GM12873 (cell line): ENCODE results near the gene RINT1.

Experiments
- TF ChIP-seq, protein P1 (sequence below): IDR thresholded peaks from 2 replicates; pipeline ENCODE4 v1.5.1; 2012; ENCODE audit warnings: low read depth, mild to moderate bottlenecking, moderate library complexity, low read length, control low read depth; ENCODE audit not compliant: insufficient read depth; ENCODE audit errors: missing control alignments

RINT1 gene

DNA sequence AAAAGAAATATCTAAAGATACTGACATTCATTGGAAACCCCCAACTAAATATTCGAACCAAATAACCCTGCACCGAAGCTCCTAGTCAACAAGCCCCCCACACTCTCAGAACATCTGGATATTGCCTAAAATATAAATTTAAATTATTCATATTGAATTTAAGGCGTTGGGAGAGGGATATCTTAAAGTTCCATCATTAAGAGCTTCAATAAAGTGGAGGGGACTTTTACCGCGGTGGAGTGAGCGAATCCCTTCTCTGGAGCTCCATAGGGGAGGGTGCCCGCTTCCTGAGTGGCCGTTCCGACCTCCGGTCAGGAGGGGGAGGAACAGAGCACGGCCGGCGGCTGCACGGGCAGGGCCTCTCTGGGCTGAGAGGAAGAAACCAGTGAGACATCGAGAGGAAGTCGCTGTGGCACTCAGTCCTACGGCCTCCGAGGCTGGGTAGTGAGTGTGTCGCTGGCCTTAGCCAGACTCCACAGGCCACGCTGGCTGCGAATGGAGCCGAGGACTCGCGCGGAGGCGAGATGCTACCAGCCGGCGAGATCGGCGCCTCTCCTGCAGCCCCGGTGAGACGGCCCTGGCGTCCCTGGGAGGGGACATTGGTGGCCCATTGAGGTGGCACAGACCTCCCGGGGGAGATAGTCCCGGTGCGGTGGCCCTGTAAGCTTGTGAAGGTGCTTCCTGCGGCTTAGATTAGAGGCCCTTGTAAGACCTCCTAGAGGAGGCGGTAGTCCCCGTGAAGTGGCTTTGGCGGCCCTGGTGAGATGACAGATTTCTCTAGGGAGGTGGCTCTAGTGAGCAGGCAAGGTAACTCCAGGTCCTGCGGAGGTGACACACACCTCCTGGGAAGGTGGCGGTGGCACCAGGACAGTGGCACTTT is at the start of gene RINT1:
RINT1 (plus strand) TSS at position 410 of the 880 bp plus-strand sequence; CDS start at position 525, 115 bp downstream.
- TF ChIP-seq, protein P1, sequence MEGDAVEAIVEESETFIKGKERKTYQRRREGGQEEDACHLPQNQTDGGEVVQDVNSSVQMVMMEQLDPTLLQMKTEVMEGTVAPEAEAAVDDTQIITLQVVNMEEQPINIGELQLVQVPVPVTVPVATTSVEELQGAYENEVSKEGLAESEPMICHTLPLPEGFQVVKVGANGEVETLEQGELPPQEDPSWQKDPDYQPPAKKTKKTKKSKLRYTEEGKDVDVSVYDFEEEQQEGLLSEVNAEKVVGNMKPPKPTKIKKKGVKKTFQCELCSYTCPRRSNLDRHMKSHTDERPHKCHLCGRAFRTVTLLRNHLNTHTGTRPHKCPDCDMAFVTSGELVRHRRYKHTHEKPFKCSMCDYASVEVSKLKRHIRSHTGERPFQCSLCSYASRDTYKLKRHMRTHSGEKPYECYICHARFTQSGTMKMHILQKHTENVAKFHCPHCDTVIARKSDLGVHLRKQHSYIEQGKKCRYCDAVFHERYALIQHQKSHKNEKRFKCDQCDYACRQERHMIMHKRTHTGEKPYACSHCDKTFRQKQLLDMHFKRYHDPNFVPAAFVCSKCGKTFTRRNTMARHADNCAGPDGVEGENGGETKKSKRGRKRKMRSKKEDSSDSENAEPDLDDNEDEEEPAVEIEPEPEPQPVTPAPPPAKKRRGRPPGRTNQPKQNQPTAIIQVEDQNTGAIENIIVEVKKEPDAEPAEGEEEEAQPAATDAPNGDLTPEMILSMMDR: peak; percentile 83

DNA sequence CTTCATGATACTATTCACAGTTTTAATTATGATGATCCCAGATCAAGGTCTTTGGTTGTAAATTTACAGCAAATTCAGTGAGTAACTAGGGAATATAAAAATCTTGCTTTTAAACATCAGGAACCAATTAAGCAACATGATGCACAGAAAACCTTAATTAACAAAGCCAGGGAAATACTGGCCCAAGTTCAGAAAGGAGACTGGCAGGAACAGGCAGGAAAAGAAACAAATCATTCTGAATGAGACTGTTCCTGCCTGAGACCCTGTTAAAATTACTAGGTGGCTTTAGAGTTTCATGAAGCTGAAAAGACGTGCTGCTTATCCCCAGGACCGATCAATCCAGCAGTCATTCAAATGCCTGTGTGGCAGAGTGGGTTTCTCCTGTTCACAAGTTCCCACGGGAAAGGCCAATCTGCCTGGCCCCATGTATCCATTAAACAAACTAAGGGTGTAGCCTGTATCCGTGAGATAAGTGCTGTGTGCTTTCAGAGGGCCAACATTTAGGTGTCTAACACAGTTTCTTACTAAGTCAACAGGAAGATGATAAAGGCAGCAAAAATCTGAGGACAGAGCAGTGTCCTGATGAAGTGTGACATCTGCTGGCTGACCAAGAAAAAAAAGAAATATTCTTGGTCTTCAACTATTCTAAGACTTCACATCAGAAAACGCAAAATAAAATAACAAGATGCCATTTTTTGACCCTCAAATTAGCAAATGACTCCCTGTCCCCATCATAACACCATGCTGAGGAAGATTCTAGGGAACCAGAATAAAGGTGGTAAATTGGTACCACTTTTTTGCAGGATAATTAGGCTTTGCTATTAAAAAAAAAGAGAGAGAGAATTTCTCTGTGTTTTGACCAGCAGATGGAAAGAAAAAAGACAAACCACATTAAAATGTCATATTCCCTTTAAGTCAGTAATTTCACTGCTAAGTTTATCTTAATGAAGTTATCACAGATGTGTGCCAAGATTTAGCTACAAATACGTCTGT is 44.1 kb upstream of the RINT1 start:
- TF ChIP-seq, protein P1: peak; percentile 44

DNA sequence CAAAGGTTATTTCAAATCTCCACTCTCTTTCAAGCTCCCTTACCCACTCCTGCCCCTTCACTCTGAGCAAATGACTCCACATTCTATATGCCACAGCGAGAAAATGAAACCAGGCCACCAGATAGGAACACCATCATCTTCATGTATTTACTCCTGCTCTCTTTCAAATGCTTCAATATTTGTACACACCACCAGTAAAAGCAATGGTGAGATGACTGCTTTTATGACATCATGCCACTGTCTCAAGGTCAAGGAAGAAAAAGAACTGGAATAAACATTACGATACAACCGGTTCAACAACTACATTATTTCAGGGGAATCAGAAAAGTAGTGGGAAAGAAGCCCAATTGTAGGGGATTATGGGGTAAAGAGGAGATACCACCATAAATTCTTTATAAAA is 42.6 kb upstream of the RINT1 start:
- TF ChIP-seq, protein P1: no peak

DNA sequence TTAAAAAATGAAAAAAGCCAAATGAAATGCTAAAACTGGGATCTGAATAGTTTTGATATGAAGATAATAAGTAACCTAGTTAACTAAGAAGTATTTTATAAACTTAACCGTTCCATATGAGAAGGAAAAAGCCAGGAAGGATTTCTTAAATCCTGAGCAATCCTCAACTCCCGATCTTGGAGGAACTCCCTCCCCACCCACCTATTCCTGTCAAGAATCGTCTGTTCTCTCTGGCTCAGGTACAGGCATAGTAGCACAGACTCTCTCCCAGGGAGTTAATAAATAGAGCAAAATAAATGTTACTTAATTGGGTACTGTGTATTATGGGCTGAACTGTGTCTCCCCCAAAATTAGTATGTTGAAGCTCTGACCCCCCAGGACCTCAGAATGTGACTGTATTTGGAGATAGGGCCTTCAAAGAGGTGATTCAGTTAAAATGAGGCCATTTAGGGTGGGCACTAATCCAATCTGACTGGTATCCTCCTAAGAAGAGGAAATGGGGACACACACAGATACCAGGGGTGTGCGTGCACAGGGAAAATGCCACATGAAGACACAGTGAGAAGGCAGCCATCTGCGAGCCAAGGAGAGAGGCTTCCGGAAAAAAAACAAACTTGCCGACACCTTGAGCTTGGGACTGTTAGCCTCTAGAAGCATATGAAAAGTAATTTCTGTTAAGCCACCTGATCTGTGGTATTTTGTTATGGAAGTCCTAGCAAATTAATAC is 38.6 kb upstream of the RINT1 start:
- TF ChIP-seq, protein P1: no peak

DNA sequence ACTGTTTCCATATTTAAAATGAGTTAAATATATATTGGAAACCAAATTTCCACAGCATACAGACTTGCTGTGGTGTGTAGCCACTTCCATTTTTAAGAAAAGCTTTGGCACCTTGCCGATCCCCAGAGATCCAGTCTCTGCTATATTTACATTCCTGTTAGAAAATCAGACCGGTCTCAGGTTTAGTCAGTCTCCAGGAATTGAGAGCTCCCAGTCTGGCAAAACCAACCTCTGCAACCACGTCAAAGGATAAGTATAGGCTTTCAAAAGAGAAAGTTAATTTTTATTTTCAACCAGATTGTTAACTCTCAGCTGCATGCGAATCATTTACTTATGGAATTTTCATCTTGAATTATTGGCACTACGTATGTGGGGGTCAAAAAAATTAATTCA is 38.1 kb upstream of the RINT1 start:
- TF ChIP-seq, protein P1: no peak

DNA sequence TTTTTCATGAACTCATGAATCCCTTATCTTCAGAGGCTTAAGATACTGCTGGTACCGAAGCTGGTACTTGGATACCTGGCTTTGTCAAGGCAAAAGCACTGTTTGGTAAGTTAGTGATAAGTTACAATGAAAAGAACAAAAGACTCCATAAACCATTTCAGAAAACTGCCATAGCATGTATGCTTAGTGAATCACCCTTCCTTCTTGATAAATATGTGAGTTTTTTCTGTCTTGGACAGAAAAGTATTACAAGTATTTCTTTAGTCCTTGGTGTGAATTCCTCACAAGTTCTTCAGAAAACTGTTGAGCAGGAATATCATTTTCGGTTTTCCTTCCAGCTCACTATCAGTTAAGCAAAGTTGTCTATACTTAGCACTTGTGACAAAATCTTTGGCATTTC is 35.5 kb upstream of the RINT1 start:
- TF ChIP-seq, protein P1: no peak

DNA sequence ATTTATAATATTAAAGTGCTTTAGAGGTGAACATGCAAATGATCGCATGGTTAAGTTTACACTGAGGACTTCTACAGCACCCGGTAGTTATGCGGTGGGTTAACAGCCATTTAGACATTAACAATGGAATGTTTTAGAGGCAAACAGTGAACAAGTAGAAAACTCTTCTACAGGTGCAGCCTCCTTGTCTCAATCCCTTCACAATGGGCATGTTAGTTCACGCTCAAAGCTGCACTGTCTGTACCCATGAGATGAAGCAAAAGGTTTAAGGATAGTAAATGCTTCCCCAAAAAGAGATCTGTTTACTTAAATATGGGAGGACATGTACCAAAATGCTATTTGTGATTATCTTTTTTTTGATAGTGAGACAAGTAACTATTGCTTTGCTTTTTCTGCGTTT is 35.0 kb upstream of the RINT1 start:
- TF ChIP-seq, protein P1: no peak
